ENCODE results near the gene CCM2L. TPM values are rescaled to one million over a fixed set of nuclear protein-coding genes. Genes with fewer than 3 reads are reported as not detected.

The CCM2L gene
- total RNA-seq, 4 donors from 2014 or later, result 7.4 to 16.0 (median 9.7) TPM

DNA sequence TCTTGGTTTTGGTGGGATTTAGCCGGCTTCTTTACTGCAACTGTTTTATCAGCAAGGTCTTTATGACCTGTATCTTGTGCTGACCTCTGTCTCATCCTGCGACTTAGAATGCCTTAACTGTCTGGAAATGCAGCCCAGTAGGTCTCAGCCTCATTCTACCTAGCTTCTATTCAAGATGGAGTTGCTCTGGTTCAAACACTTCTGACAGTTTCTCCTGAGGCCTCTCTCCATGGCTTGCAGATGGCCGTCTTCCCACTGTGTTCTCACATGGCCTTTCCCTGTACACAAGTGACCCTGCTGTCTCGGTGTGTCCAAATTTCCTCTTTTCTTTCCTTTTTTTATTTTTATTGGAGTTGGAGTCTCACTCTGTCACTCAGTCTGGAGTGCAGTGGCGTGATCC, 4.2 kb upstream of the CCM2L start:
- Histone ChIP-seq H3K9me3 (no peaks in the 10 kb centered on the region), H3K27ac (no peak overlapping the region), H3K4me3 (replicated peaks in 1 of 3) (no peak overlapping the region), H3K4me1 (peaks cover 0 to 17% of the 10 kb centered on the region in 2 donors), H3K36me3 (no peaks in the 10 kb centered on the region), H3K27me3 (no peaks in the 10 kb centered on the region)
- no peak for DNase-seq
- TF ChIP-seq, protein P1, sequence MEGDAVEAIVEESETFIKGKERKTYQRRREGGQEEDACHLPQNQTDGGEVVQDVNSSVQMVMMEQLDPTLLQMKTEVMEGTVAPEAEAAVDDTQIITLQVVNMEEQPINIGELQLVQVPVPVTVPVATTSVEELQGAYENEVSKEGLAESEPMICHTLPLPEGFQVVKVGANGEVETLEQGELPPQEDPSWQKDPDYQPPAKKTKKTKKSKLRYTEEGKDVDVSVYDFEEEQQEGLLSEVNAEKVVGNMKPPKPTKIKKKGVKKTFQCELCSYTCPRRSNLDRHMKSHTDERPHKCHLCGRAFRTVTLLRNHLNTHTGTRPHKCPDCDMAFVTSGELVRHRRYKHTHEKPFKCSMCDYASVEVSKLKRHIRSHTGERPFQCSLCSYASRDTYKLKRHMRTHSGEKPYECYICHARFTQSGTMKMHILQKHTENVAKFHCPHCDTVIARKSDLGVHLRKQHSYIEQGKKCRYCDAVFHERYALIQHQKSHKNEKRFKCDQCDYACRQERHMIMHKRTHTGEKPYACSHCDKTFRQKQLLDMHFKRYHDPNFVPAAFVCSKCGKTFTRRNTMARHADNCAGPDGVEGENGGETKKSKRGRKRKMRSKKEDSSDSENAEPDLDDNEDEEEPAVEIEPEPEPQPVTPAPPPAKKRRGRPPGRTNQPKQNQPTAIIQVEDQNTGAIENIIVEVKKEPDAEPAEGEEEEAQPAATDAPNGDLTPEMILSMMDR (IDR thresholded peaks at IDR 0.05), result no peak
- no peak for TF ChIP-seq POLR2A (IDR thresholded peaks at IDR 0.05)
- WGBS, 2 donors, result 84 to 85% methylated on average over 5 of the region's 5 CpGs
- intact Hi-C loops (cut with DNase I), result no loop called here

DNA sequence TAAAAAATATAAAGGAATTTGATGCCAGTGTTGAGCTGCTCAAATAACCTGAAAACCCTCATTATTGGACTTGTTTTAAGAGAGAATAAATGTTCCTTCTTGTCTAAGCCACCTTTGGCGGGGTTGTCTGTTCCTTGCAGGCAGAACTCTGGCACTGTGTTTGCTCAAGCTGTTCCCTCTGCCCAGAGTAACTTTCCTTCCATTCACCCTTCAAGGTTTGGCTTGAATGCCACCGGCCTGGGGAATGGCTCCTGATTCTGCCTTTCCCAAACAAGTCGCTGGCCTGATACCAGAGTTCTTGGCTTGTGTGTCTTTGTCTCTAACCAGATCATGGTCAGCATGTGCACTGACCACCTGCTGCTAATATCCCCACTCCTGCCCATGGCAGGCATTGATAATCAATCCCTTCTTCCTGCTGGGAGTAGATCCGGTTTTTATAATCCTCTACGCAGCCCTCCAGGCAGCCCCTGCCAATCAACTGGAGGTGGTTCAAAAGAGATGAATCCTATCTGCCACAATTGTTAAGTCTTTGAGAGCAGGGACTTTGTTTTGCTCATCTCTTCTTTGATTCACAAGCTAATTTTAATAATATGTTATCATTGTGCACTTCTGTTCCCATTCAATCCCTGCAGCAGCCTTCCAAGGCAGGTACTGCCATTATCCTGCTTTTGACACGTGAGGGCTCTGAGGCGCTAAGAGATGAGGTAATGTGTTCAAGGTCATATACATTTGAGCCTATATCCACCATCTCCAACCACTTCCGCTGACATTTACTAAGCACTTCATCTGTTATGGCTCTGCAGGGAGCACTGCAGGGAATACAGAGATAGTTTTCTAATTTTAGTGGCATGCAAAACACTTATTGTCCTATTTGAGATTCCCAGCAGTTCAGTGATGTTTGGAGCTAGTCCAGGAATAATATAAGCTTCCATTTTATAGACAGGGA, 3.1 kb upstream of the CCM2L start:
- WGBS, 2 donors, result 53 to 61% methylated on average over 8 of the region's 8 CpGs
- Histone ChIP-seq H3K9me3 (no peaks in the 10 kb centered on the region), H3K27me3 (no peaks in the 10 kb centered on the region), H3K27ac (peak overlapping the region in 2 of 3 donors; percentile 10 to 17), H3K4me3 (replicated peaks in 1 of 3) (no peak overlapping the region), H3K4me1 (peaks cover 0 to 17% of the 10 kb centered on the region in 2 donors), H3K36me3 (no peaks in the 10 kb centered on the region)
- TF ChIP-seq, protein P1 (IDR thresholded peaks at IDR 0.05), result no peak
- TF ChIP-seq POLR2A (IDR thresholded peaks at IDR 0.05), result no peak
- DNase-seq, result no peak
- intact Hi-C loops (cut with DNase I), result no loop called here

DNA sequence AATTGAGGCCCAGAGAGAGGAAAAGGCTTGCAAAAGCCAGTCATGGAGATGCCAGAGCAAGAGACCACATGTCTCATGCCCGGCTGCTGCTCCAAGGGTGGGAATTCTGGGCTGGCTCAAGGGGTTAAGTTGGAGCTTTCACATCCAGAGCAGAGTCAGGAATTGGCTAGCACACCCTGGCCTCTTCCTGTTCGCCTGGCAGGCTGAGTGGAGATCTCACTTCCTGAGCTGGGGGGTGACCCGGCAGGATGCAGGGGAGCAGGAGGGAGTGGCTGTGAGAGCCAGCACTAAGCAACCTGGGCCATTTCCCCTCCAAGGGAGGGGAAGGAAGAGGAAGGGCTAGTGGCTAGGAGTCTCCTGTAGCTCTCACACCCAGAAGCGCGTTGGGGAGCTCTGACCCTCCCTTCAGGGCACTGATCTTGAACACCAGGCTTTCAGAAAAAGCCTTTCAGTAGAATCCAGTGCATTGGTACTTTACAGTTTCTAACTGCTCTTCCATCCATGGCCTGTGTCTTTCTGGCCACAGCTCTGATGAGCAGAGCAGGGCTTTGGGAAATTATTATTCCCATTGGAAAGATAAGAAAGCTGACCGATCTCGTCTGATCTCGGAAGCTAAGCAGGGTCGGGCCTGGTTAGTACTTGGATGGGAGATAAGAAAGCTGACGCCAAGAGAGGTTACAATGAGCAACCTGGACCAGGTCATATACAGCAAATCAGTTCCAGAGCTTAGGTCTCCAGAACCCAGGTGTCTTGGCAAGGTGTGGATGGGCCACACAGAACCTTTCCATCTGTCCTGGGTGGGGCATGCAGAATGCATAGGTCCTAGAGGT, 2.2 kb upstream of the CCM2L start:
- no peak for TF ChIP-seq POLR2A (IDR thresholded peaks at IDR 0.05)
- TF ChIP-seq, protein P1 (IDR thresholded peaks at IDR 0.05), result no peak
- 30 to 38% methylated on average over 9 to 10 of the region's 10 CpGs for WGBS, 2 donors
- Histone ChIP-seq H3K4me1 (peaks cover 0 to 17% of the 10 kb centered on the region in 2 donors), H3K9me3 (no peaks in the 10 kb centered on the region), H3K27me3 (no peaks in the 10 kb centered on the region), H3K4me3 (replicated peaks in 1 of 3) (no peak overlapping the region), H3K27ac (peak overlapping the region in 1 of 3 donors; percentile 24), H3K36me3 (no peaks in the 10 kb centered on the region)
- DNase-seq, result peak; percentile 13 to 17
- intact Hi-C loops (cut with DNase I), result no loop called here

DNA sequence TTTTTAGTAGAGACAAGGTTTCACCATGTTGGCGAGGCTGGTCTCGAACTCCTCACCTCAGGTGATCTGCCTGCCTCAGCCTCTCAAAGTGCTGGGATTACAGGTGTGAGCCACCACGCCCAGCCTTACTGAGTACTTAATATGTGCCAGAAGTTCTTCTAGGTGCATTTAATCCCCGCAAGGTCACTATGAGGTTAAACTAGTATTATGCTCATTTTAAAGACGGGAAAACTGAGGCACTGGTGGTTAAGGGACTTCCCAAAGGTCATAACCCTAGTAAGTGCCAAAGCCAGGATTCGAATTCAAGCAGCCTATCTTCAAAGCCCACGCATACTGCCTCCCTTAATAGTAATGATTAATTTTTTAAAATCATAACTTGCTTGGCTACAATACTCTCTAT, 674 bp upstream of the CCM2L start:
- no peaks in the 10 kb centered on the region for H3K27me3 ChIP-seq
- peaks cover 0 to 17% of the 10 kb centered on the region in 2 donors for H3K4me1 ChIP-seq
- WGBS, 2 donors, result 80 to 86% methylated on average over 7 of the region's 7 CpGs
- TF ChIP-seq POLR2A (IDR thresholded peaks at IDR 0.05), result no peak
- TF ChIP-seq, protein P1 (IDR thresholded peaks at IDR 0.05), result no peak
- no peaks in the 10 kb centered on the region for H3K9me3 ChIP-seq
- H3K27ac ChIP-seq, result no peak overlapping the region
- H3K36me3 ChIP-seq, result no peaks in the 10 kb centered on the region
- intact Hi-C loops (cut with DNase I), result no loop called here
- no peak overlapping the region for H3K4me3 ChIP-seq (replicated peaks in 1 of 3)
- DNase-seq, result no peak

Measured in thyroid gland (tissue), 4 donors.